GM21825 (cell line): Measurements from ENCODE around the gene FAM162A.
A peak's percentile ranks its signal among the peaks of the same experiment; 100 is the strongest.
"Not testable (repeated sequence)": the region's sequence is repeated elsewhere in the genome, so short reads cannot be mapped to it uniquely, and the experiment has no call there.

Experiments
- ATAC-seq: cut with Tn5 transposase; IDR thresholded peaks from one replicate; pipeline ENCODE4 v1.9.1; 2021; ENCODE audit warnings: mild to moderate bottlenecking, moderate library complexity; ENCODE audit not compliant: unreplicated experiment

FAM162A gene

GRCh38 chr3:122415762-122416654 lies 32.0 kb downstream of the FAM162A start, which contains the start of gene WDR5B:
TSS of gene WDR5B (minus strand) at chr3:122416062. CDS start at chr3:122415528, 534 bp downstream.
- peak; percentile 82 for ATAC-seq

GRCh38 chr3:122416966-122417365 lies 33.0 kb downstream of the FAM162A start:
- no peak for ATAC-seq

GRCh38 chr3:122421101-122421500 lies 37.1 kb downstream of the FAM162A start:
- ATAC-seq, result no peak

GRCh38 chr3:122421836-122422235 lies 37.9 kb downstream of the FAM162A start:
- ATAC-seq, result no peak

GRCh38 chr3:122427857-122428471 lies 44.0 kb downstream of the FAM162A start:
- ATAC-seq, result no peak

- no peak for ATAC-seq
Observed at GRCh38 chr3:122430371-122430770, 46.4 kb downstream of the FAM162A start.

DNA sequence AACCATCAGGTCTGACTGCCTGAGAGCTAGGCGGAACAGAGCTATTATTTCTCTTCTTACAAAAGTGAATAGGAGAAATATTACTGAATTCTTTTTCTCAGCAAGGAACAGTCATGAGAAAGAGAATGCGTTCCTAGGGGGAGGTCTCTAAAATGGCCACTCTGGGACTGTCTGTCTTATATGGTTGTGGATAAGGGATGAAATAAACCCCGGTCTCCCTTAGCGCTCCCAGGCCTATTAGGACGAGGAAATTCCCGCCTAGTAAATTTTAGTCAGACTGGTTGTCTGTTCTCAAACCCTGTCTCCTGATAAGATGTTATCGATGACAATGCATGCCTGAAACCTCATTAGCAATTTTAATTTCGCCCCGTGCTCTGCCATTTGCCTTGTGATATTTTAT lies 52.0 kb downstream of the FAM162A start:
- no peak for ATAC-seq

DNA sequence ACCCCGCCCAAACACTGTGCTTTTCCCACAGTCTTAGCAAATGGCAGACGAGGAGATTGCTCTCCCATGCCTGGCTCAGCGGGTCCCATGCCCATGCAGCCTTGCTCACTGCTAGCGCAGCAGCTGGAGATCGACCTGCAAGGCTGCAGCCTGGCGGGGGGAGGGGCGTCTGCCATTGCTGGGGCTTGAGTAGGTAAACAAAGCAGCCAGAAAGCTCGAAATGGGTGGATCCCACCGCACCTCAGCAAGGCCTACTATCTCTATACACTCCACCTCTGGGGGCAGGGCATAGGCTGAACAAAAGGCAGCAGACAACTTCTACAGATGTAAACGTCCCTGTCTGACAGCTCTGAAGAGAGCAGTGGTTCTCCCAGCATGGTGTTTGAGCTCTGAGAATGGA lies 59.1 kb downstream of the FAM162A start:
- no peak for ATAC-seq

- ATAC-seq, result not testable (repeated sequence)
Observed at GRCh38 chr3:122443762-122444490, 59.9 kb downstream of the FAM162A start.

DNA sequence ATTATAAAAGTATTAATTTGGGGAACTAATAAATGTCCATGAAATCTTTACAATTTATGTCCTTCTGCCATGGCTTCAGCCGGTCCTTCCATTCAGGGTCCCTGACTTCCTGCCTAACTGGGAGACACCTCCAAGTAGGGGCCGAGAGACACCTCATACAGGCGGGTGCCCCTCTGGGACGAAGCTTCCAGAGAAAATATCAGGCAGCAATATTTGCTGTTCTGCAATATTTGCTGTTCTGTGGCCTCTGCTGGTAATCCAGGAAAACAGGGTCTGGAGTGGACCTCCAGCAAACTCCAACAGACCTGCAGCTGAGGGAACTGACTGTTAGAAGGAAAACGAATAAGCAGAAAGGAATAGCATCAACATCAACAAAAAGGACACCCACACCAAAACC lies 60.5 kb downstream of the FAM162A start:
- not testable (repeated sequence) for ATAC-seq

DNA sequence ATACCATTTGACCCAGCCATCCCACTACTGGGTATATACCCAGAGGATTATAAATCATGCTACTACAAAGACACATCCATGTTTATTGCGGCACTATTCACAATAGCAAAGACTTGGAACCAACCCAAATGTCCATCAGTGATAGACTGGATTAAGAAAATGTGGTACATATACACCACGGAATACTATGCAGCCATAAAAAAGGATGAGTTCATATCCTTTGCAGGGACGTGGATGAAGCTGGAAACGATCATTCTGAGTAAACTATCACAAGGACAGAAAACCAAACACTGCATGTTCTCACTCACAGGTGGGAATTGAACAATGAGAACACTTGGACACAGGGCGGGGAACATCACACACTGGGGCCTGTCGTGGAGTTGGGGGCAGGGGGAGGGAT lies 64.2 kb downstream of the FAM162A start:
- not testable (repeated sequence) for ATAC-seq

DNA sequence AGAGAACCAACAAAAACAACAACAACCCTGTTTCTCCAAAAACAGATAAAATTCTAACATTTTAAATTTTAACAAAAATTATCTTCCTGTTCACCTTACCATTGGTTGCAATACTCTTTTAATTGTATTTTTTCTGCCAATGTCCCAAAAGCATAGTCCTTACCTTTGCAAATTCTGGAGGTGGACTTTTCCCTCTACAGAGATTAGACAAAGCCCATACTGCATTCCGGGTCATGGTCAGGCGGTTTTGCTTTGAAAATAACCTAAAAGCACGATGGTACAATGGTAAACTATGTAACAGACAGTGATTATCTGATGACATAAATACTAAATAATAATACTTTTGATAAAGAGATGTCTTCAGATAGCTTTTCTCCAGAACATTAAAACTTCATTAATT lies 67.4 kb downstream of the FAM162A start:
- no peak for ATAC-seq

DNA sequence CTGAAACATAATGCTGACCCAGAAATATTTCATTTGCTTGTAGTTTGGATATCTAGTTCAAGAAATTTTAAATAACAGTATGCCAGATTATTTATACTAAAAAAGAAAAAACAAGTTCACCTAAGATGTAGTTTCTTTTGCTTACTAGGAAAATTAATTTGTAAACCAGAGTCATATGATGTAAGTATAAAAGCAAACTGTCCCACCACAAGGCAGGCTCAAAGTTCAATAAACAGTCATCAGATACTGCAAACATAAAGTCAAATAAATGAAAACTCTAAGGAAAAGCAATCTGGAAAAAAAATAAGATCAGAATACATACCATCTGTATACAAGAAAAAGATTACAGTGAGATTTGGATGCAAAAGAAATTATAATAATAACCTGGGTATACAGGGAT lies 72.1 kb downstream of the FAM162A start:
- no peak for ATAC-seq

GRCh38 chr3:122457706-122458105 lies 73.7 kb downstream of the FAM162A start:
- no peak for ATAC-seq

DNA sequence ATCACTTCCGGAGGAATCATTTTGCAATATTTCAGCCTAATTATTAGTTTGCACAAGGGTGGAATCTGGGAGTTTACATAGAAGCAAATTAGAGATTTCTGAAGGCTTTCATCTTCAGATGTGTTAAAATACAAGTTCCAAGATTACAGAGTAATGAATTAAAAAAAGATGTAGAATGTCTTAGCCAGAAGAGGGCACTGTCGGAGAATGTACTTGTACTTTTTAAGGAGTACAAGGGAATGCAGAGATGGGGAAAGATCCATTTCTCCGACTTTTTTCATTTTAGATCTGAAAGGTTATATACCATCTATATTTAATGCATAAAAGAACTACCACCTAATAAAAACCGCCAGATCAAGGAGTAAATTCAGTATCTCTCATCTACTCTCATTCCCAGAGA lies 75.0 kb downstream of the FAM162A start:
- no peak for ATAC-seq

GRCh38 chr3:122461806-122462205 lies 77.8 kb downstream of the FAM162A start:
- no peak for ATAC-seq
